Frontal cortex (tissue), 4 donors: ENCODE data around the gene ZSWIM2. TPM values are rescaled to one million over a fixed set of nuclear protein-coding genes. Genes with fewer than 3 reads are reported as not detected.
"Not testable (repeated sequence)": the region's sequence is repeated elsewhere in the genome, so short reads cannot be mapped to it uniquely, and the experiment has no call there.

Experiments used
- DNase-seq, 2 donors: peaks; one replicate each; pipeline ENCODE4 v3.0.0; 2012; ENCODE audit warnings: low spot score in 2 of 2
- FAIRE-seq: peaks from 2 replicates; lab custom pipeline; 2012; peaks lifted over from hg19 to GRCh38; lab: Jason Lieb, UNC
- total RNA-seq: library from RNA; depleted of rRNA; stranded (reverse); fragments of >200 nt; gene quantifications from one replicate; pipeline ENCODE4 v1.2.3, GENCODE V29; 2014
- donor health status: control.
- donor health status: control.
- donor health status: control.

The ZSWIM2 gene
- total RNA-seq, 1 donor from 2014 or later: 0.41 TPM

DNA sequence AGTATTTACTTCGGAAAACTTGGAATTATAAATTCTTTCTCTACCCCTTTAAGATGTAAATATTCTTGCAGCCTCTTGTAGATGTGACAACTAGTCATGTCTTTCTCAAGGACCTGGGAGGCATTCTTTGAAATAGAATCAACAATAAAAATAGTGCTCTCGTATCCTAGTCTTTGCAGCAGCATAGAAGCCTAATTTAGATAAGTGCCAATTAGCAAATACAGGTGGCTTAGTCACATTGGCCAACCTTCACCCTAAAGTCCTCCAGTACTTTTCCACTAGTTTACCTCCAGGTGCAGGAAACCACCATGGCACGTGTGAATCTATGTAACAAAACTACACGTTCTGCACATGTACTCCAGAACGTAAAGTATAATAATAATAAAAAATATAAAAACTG lies 3.5 kb upstream of the ZSWIM2 start:
- no peak for FAIRE-seq
- no peak for DNase-seq

GRCh38 chr2:186842373-186842772 lies 6.6 kb downstream of the ZSWIM2 start:
- FAIRE-seq: peak; percentile 72
- no peak for DNase-seq

DNA sequence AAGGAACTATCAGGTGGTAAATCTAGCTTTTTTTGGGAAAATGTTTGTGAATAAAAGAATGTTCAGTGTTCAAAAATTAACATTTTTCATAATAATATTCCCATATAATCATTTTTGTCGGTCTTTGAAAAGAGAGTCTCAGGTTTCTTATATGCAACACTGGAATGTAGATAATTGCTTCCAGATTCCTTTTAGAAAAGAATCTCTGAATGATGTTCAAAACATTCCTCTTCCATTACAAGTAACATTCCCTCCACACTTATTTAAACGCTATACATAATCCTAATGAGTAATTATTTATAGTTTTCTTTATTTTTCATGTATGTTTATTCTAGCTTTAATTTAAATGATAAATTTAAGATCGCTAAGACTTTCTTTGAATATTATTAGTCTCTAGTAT lies 7.0 kb downstream of the ZSWIM2 start:
- no peak for DNase-seq
- FAIRE-seq: no peak

DNA sequence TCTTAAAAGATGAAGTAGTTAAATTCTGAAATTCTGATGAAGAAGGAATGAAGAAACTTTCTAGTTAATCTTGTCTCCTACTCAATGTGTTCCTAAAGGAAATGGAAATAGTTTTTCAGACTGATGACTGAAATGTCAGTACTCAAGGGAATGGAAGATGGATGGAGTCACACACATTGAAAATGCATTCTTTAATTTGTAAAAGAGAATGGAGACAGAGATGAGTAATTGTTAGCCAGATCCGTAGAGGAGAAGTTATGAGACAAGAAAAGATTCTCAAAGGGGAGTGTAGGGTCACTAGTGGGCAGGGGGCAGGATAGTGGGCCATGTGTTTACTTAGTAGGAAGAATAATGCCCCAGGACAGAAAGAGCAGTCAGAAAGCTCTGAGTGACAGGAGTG lies 13.3 kb downstream of the ZSWIM2 start:
- DNase-seq (no peak), FAIRE-seq (no peak)

- no peak for FAIRE-seq
Measured at GRCh38 chr2:186827862-186828492, 21.0 kb downstream of the ZSWIM2 start.

GRCh38 chr2:186827411-186827810 lies 21.6 kb downstream of the ZSWIM2 start:
- DNase-seq: no peak

More at GRCh38 chr2:186827862-186828492, 21.0 kb downstream of the ZSWIM2 start:
- no peak for DNase-seq

GRCh38 chr2:186822323-186822722 lies 26.6 kb downstream of the ZSWIM2 start:
- DNase-seq: no peak
- no peak for FAIRE-seq

More at GRCh38 chr2:186827411-186827810, 21.6 kb downstream of the ZSWIM2 start:
- FAIRE-seq: no peak

DNA sequence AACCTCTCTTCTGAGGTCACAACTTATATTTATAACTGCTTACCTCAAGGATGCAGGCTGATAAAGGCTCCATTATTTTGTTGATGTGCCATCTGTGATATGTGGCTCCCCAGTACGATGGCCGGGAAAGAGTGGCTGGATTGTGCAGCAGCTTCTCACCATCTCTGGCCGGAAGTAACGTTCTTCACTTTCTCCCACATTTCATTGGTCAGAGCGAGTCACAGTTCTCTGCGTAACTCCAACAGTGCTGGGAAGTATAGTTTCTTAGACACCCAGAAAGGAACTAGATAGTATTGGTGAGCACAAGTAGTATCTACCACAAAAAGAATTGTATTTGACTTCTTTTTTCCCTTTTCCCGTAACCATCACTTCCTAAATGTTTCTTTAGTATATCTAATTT lies 28.7 kb downstream of the ZSWIM2 start:
- FAIRE-seq: no peak

GRCh38 chr2:186811760-186812159 lies 37.2 kb downstream of the ZSWIM2 start:
- not testable (repeated sequence) for FAIRE-seq, DNase-seq

More for the DNA sequence above, 28.7 kb downstream of the ZSWIM2 start:
- DNase-seq: no peak

- no peak for FAIRE-seq
- no peak for DNase-seq
Measured at GRCh38 chr2:186806591-186806990, 42.4 kb downstream of the ZSWIM2 start.

- FAIRE-seq: not testable (repeated sequence)
Measured at GRCh38 chr2:186798604-186799003, 50.4 kb downstream of the ZSWIM2 start.

GRCh38 chr2:186784930-186785329 lies 64.0 kb downstream of the ZSWIM2 start:
- FAIRE-seq (no peak), DNase-seq (no peak)

More at GRCh38 chr2:186798604-186799003, 50.4 kb downstream of the ZSWIM2 start:
- DNase-seq: not testable (repeated sequence)

- DNase-seq: no peak
Measured at GRCh38 chr2:186783254-186783653, 65.7 kb downstream of the ZSWIM2 start.

GRCh38 chr2:186780701-186781316 lies 68.2 kb downstream of the ZSWIM2 start:
- peak in 1 of 2 donors; percentile 1 for DNase-seq
- FAIRE-seq: no peak

More at GRCh38 chr2:186783254-186783653, 65.7 kb downstream of the ZSWIM2 start:
- no peak for FAIRE-seq

Other genes with a start within 250 kb of the ZSWIM2 start
- 183 TPM for gene FAM171B, start 155.1 kb downstream of the ZSWIM2 start, total RNA-seq